Heart left ventricle (tissue), 13 donors: Measurements from ENCODE around the gene SCN4A.

ENCODE experiments used
- POLR2A ChIP-seq, 2 donors: fragments of 450-650 bp; IDR thresholded peaks; one replicate each; pipeline ENCODE4 v1.6.1; 2017; ENCODE audit warnings: antibody characterized with exemption in 2 of 2, mild to moderate bottlenecking in 2 of 2, moderate library complexity in 2 of 2
- TF ChIP-seq, protein P1 (sequence below), 12 donors: fragments of 200-600 bp; sonication (generic) in 4 of 12; IDR thresholded peaks; one replicate each; pipeline versions ENCODE4 v1.5.0 to v1.8.0; 2018 to 2022; ENCODE audit warnings: antibody characterized with exemption in 12 of 12, mild to moderate bottlenecking in 5 of 12
- donor health status: ischemic (EF 13 %, LVEDD 7.1; RV severe dilation, severe dysfunction).
- donor health status: DM: no; HTN: yes; CAD: no.
- donor health status: DM: no; HTN: no; CAD: no.
- donor health status: ischemic (EF 25% LVEDD 6.9; RV normal size, moderate dysfunction).
- donor health status: ischemic (EF 25% LVEDD 5.7; RV mildly dilated, moderate dysfunction).
- donor health status: ischemic (EF 35%, LVEDD 5.7; RV mildly dilated, moderate dysfunction).
- donor health status: nonischemic (EF 11% LVEDD 7.7; RV severe dilation, severe dysfunction).
- donor health status: DM: yes; HTN: yes; CAD: no.
- donor health status: PGD.
- donor health status: ischemic (EF 29% LVEDD 5.4; RV normal size, mild dysfunction).
- donor health status: nonischemic (EF 23%, LVEDD 6.1; RV moderate dilation, normal function).

DNA sequence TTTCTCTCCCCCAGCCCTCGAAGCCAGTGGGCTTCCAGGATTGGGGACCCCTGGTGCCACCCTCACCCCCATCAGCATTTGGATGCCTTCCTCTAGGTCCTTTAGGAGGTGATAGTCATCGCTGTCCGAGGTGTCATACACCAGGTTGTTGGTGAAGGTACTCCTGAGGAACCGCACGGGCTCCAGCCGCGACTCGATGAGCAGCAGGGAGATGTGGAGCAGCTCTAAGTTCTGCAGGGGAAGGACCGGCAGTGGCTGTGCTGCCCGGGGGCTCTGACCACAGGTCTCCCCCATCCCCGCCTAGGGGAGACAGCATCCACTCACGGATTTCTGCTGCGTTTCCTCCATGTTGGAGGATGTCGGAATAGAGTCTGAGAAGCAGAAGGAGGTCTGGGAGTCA lies 62.6 kb downstream of the SCN4A start:
- TF ChIP-seq, protein P1, sequence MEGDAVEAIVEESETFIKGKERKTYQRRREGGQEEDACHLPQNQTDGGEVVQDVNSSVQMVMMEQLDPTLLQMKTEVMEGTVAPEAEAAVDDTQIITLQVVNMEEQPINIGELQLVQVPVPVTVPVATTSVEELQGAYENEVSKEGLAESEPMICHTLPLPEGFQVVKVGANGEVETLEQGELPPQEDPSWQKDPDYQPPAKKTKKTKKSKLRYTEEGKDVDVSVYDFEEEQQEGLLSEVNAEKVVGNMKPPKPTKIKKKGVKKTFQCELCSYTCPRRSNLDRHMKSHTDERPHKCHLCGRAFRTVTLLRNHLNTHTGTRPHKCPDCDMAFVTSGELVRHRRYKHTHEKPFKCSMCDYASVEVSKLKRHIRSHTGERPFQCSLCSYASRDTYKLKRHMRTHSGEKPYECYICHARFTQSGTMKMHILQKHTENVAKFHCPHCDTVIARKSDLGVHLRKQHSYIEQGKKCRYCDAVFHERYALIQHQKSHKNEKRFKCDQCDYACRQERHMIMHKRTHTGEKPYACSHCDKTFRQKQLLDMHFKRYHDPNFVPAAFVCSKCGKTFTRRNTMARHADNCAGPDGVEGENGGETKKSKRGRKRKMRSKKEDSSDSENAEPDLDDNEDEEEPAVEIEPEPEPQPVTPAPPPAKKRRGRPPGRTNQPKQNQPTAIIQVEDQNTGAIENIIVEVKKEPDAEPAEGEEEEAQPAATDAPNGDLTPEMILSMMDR (IDR thresholded peaks at IDR 0.05) = no peak
- TF ChIP-seq POLR2A (IDR thresholded peaks at IDR 0.05) = no peak
